IPS DF 4.7 (cell line): ENCODE results near the gene PPP1R13B.

ENCODE experiments used
- DNase-seq: peaks from one replicate; pipeline ENCODE4 v3.0.0-alpha.2; 2013; ENCODE audit warnings: low spot score; ENCODE audit errors: extremely low read depth

PPP1R13B gene

GRCh38 chr14:103881268-103882201, 34.2 kb upstream of the PPP1R13B start:
- no peak for DNase-seq

- DNase-seq, result no peak
Observed at GRCh38 chr14:103880348-103881267, 33.2 kb upstream of the PPP1R13B start.

GRCh38 chr14:103879570-103880347, 32.4 kb upstream of the PPP1R13B start:
- no peak for DNase-seq

- DNase-seq, result no peak
Observed at GRCh38 chr14:103879118-103879569, 31.8 kb upstream of the PPP1R13B start.

GRCh38 chr14:103878180-103878579, 30.8 kb upstream of the PPP1R13B start:
- DNase-seq, result no peak

GRCh38 chr14:103875010-103875409, 27.6 kb upstream of the PPP1R13B start:
- DNase-seq, result no peak

GRCh38 chr14:103872481-103873113, 25.2 kb upstream of the PPP1R13B start:
- no peak for DNase-seq

GRCh38 chr14:103871596-103872480, 24.5 kb upstream of the PPP1R13B start:
- DNase-seq, result no peak

GRCh38 chr14:103870891-103871595, 23.7 kb upstream of the PPP1R13B start:
- DNase-seq, result no peak

GRCh38 chr14:103870144-103870876, 22.9 kb upstream of the PPP1R13B start:
- DNase-seq, result no peak

- no peak for DNase-seq
Observed at GRCh38 chr14:103869406-103870143, 22.2 kb upstream of the PPP1R13B start.

GRCh38 chr14:103868242-103868897, 21.0 kb upstream of the PPP1R13B start:
- no peak for DNase-seq

GRCh38 chr14:103867523-103867953, 20.2 kb upstream of the PPP1R13B start:
- DNase-seq, result no peak

GRCh38 chr14:103867020-103867419, 19.6 kb upstream of the PPP1R13B start:
- no peak for DNase-seq

- DNase-seq, result no peak
Observed at GRCh38 chr14:103863245-103863644, 15.9 kb upstream of the PPP1R13B start.

GRCh38 chr14:103862393-103862782, 15.0 kb upstream of the PPP1R13B start:
- no peak for DNase-seq
